HFFc6 (cell line): ENCODE measurements around the gene FCN2. TPM values are rescaled to one million over a fixed set of nuclear protein-coding genes. Genes with fewer than 3 reads are reported as not detected.

ENCODE experiments used
- DNase-seq: peaks from one replicate; pipeline ENCODE4 v3.0.0-alpha.2; 2018
- H3K27ac Mint-ChIP-seq: 2 replicates; pipeline ENCODE4 v1.8.0; 2020; ENCODE audit warnings: mild to moderate bottlenecking, mixed read lengths
- H3K27me3 Mint-ChIP-seq: 2 replicates; pipeline ENCODE4 v1.8.0; 2021; ENCODE audit warnings: mild to moderate bottlenecking, moderate library complexity, mixed read lengths; ENCODE audit not compliant: insufficient read depth
- H3K36me3 Mint-ChIP-seq: 2 replicates; pipeline ENCODE4 v1.8.0; 2021; ENCODE audit warnings: low read depth, mixed read lengths
- H3K4me1 Mint-ChIP-seq: 2 replicates; pipeline ENCODE4 v1.8.0; 2020; ENCODE audit warnings: low read depth, mixed read lengths
- H3K4me3 Mint-ChIP-seq: 2 replicates; pipeline ENCODE4 v1.8.0; 2020; ENCODE audit warnings: mild to moderate bottlenecking, moderate library complexity, mixed read lengths
- H3K9me3 Mint-ChIP-seq: 2 replicates; pipeline ENCODE4 v1.8.0; 2020; ENCODE audit warnings: mild to moderate bottlenecking, mixed read lengths
- CTCF ChIP-seq: fragments of 200-600 bp; sonication (generic); IDR thresholded peaks from 2 replicates; pipeline ENCODE4 v1.5.0; 2021; ENCODE audit warnings: antibody characterized with exemption, mild to moderate bottlenecking
- total RNA-seq, 6 experiments: library from RNA; stranded (reverse); fragmentation: NEBNext Ultra II Directional; extraction: Animal tissue kit (Norgen Biotek cat#: 25700); gene quantifications; 2 replicates in 1 of 6; 3 replicates in 5 of 6; pipeline ENCODE4 v1.2.3, GENCODE V29; 2021

FCN2 gene
- total RNA-seq, 6 experiments from 2014 or later = not detected

GRCh38 chr9:134864821-134865190, 15.8 kb upstream of the FCN2 start:
- Mint-ChIP-seq H3K27me3 (peaks cover 23% of the 10 kb centered on the region), H3K9me3 (peaks cover 8% of the 10 kb centered on the region), H3K4me1 (no peaks in the 10 kb centered on the region), H3K36me3 (no peaks in the 10 kb centered on the region), H3K27ac (no peak overlapping the region), H3K4me3 (no peak overlapping the region)
- no peak for DNase-seq
- TF ChIP-seq CTCF = no peak

GRCh38 chr9:134867917-134868750, 12.5 kb upstream of the FCN2 start:
- H3K27ac Mint-ChIP-seq = no peak overlapping the region
- no peak for DNase-seq
- H3K36me3 Mint-ChIP-seq = peaks cover 4% of the 10 kb centered on the region; the same call in 1 of the 2 replicates
- H3K27me3 Mint-ChIP-seq = peaks cover 35% of the 10 kb centered on the region
- no peak for TF ChIP-seq CTCF
- H3K9me3 Mint-ChIP-seq = no peaks in the 10 kb centered on the region
- no peak overlapping the region for H3K4me3 Mint-ChIP-seq
- peaks cover 16% of the 10 kb centered on the region for H3K4me1 Mint-ChIP-seq

GRCh38 chr9:134868751-134869553, 11.7 kb upstream of the FCN2 start:
- Mint-ChIP-seq H3K27me3 (peaks cover 39% of the 10 kb centered on the region), H3K36me3 (peaks cover 4% of the 10 kb centered on the region; the same call in 1 of the 2 replicates), H3K9me3 (no peaks in the 10 kb centered on the region), H3K27ac (no peak overlapping the region), H3K4me1 (peaks cover 16% of the 10 kb centered on the region), H3K4me3 (no peak overlapping the region)
- no peak for TF ChIP-seq CTCF
- no peak for DNase-seq

- TF ChIP-seq CTCF = no peak
- Mint-ChIP-seq H3K36me3 (peaks cover 4% of the 10 kb centered on the region; the same call in 1 of the 2 replicates), H3K4me1 (peaks cover 16% of the 10 kb centered on the region), H3K27ac (no peak overlapping the region), H3K4me3 (no peak overlapping the region), H3K9me3 (no peaks in the 10 kb centered on the region), H3K27me3 (peaks cover 36% of the 10 kb centered on the region)
- no peak for DNase-seq
These were observed 10.9 kb upstream of the FCN2 start for GRCh38 chr9:134869554-134870300.

GRCh38 chr9:134870301-134870694, 10.3 kb upstream of the FCN2 start:
- TF ChIP-seq CTCF = no peak
- no peak overlapping the region for H3K4me3 Mint-ChIP-seq
- peaks cover 16% of the 10 kb centered on the region for H3K4me1 Mint-ChIP-seq

More at GRCh38 chr9:134870301-134870694, 10.3 kb upstream of the FCN2 start:
- no peaks in the 10 kb centered on the region for H3K9me3 Mint-ChIP-seq
- DNase-seq = no peak
- peaks cover 36% of the 10 kb centered on the region for H3K27me3 Mint-ChIP-seq
- no peak overlapping the region for H3K27ac Mint-ChIP-seq
- peaks cover 4% of the 10 kb centered on the region; the same call in 1 of the 2 replicates for H3K36me3 Mint-ChIP-seq
